DMS 273 (cell line): ENCODE results near the gene NDUFB10.
"Not testable (repeated sequence)": the region's sequence is repeated elsewhere in the genome, so short reads cannot be mapped to it uniquely, and the experiment has no call there.

ENCODE experiments used
- DNase-seq: peaks from one replicate; lab custom pipeline; 2025; ENCODE audit not compliant: unreplicated experiment; lab: John Stamatoyannopoulos, UW

The NDUFB10 gene

GRCh38 chr16:1959269-1960039 is at the start of gene NDUFB10:
TSS of gene NDUFB10 (plus strand) at chr16:1959538. CDS start at chr16:1959625, 87 bp downstream.
- DNase-seq: peak; percentile 98

- DNase-seq: no peak
Observed at GRCh38 chr16:1909561-1910231, 49.6 kb upstream of the NDUFB10 start.

GRCh38 chr16:1911467-1912214 is 47.7 kb upstream of the NDUFB10 start:
- DNase-seq: no peak

- DNase-seq: no peak
Observed at GRCh38 chr16:1912215-1912543, 47.2 kb upstream of the NDUFB10 start.

GRCh38 chr16:1913327-1914083 is 45.8 kb upstream of the NDUFB10 start:
- no peak for DNase-seq

- no peak for DNase-seq
Observed at GRCh38 chr16:1914084-1914608, 45.2 kb upstream of the NDUFB10 start.

- DNase-seq: no peak
Observed at GRCh38 chr16:1914988-1915387, 44.4 kb upstream of the NDUFB10 start.

- no peak for DNase-seq
Observed at GRCh38 chr16:1915732-1916639, 43.4 kb upstream of the NDUFB10 start.

- DNase-seq: no peak
Observed at GRCh38 chr16:1916640-1916990, 42.7 kb upstream of the NDUFB10 start.

- no peak for DNase-seq
Observed at GRCh38 chr16:1917056-1917664, 42.2 kb upstream of the NDUFB10 start.

GRCh38 chr16:1917665-1918350 is 41.5 kb upstream of the NDUFB10 start:
- no peak for DNase-seq

GRCh38 chr16:1918351-1919326 is 40.7 kb upstream of the NDUFB10 start, which contains the start of gene HS3ST6:
TSS of gene HS3ST6 (minus strand) at chr16:1918415. CDS start at chr16:1918323, 92 bp downstream.
- DNase-seq: no peak

- DNase-seq: peak; percentile 67
Observed at GRCh38 chr16:1919327-1919998, 39.9 kb upstream of the NDUFB10 start.

- DNase-seq: not testable (repeated sequence)
Observed at GRCh38 chr16:1920122-1920521, 39.2 kb upstream of the NDUFB10 start.

- DNase-seq: peak; percentile 71
Observed at GRCh38 chr16:1920727-1921171, 38.6 kb upstream of the NDUFB10 start.

- no peak for DNase-seq
Observed at GRCh38 chr16:1922357-1922756, 37.0 kb upstream of the NDUFB10 start.
